OCI-LY1 (cell line): ENCODE measurements around the gene CEP20.

Source experiments
- EZH2 ChIP-seq: fragments of 200-600 bp; sonication (generic), shearing (Covaris generic); IDR thresholded peaks from 2 replicates; pipeline ENCODE4 v1.8.0; 2017; ENCODE audit warnings: borderline replicate concordance, mixed run types, mild to moderate bottlenecking, antibody characterized with exemption, low read length, moderate library complexity, mixed read lengths
- TF ChIP-seq, protein P1 (sequence below): fragments of 200-600 bp; sonication (generic), shearing (Covaris generic); IDR thresholded peaks from 2 replicates; pipeline ENCODE4 v1.5.1; 2017; ENCODE audit warnings: mild to moderate bottlenecking, antibody characterized with exemption, low read length, moderate library complexity, mixed read lengths

DNA sequence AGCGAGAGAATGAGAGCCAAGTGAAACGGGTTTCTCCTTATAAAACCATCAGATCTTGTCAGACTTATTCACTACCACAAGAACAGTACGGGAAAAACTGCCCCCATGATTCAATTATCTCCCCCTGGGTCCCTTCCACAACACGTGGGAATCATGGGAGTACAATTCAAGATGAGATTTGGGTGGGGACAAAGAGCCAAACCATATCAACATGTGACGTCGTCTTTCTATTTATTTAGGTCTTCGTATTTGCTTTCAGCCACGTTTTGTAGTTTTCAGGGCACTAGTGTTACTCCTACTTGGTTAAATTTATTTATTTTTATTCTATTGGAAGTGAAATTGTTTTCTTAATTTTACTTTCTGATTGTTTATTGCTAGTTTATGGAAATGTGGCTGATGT lies 27.9 kb upstream of the CEP20 start:
- TF ChIP-seq, protein P1, sequence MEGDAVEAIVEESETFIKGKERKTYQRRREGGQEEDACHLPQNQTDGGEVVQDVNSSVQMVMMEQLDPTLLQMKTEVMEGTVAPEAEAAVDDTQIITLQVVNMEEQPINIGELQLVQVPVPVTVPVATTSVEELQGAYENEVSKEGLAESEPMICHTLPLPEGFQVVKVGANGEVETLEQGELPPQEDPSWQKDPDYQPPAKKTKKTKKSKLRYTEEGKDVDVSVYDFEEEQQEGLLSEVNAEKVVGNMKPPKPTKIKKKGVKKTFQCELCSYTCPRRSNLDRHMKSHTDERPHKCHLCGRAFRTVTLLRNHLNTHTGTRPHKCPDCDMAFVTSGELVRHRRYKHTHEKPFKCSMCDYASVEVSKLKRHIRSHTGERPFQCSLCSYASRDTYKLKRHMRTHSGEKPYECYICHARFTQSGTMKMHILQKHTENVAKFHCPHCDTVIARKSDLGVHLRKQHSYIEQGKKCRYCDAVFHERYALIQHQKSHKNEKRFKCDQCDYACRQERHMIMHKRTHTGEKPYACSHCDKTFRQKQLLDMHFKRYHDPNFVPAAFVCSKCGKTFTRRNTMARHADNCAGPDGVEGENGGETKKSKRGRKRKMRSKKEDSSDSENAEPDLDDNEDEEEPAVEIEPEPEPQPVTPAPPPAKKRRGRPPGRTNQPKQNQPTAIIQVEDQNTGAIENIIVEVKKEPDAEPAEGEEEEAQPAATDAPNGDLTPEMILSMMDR: no peak
- TF ChIP-seq EZH2: no peak
